Measurements from ENCODE around the gene DUSP28. TPM values are rescaled to one million over a fixed set of nuclear protein-coding genes. Genes with fewer than 3 reads are reported as not detected.

DUSP28 gene
- total RNA-seq, 4 donors from 2014 or later, result 6.3 to 10.4 (median 8.3) TPM

- no peak for TF ChIP-seq EP300 (IDR thresholded peaks at IDR 0.05)
- TF ChIP-seq POLR2A (IDR thresholded peaks at IDR 0.05), result no peak
- no peak for TF ChIP-seq CTCF (IDR thresholded peaks at IDR 0.05)
- TF ChIP-seq POLR2AphosphoS5 (IDR thresholded peaks at IDR 0.05), result no peak
- no peaks in the 10 kb centered on the region for H3K27me3 ChIP-seq
- peaks cover 26% of the 10 kb centered on the region for H3K36me3 ChIP-seq
- H3K4me1 ChIP-seq, result no peaks in the 10 kb centered on the region
- H3K9me3 ChIP-seq, result no peaks in the 10 kb centered on the region
- H3K27ac ChIP-seq, result no peak overlapping the region
- DNase-seq (ENCODE audit: low spot score in 2 of 2), result no peak
- H3K4me3 ChIP-seq, result no peak overlapping the region
Measured at GRCh38 chr2:240539906-240540305, 20.3 kb upstream of the DUSP28 start.

- 87% methylated on average over 4 of the region's 4 CpGs for whole genome bisulfite sequencing
- H3K4me1 ChIP-seq, result no peaks in the 10 kb centered on the region
Measured at GRCh38 chr2:240551288-240551687, 8.9 kb upstream of the DUSP28 start.

GRCh38 chr2:240551811-240552210 is 8.3 kb upstream of the DUSP28 start:
- DNase-seq (ENCODE audit: low spot score in 2 of 2), result no peak
- Histone ChIP-seq H3K27ac (no peak overlapping the region), H3K4me1 (peaks cover 2% of the 10 kb centered on the region), H3K9me3 (no peaks in the 10 kb centered on the region), H3K27me3 (no peaks in the 10 kb centered on the region), H3K4me3 (no peak overlapping the region), H3K36me3 (peaks cover 30% of the 10 kb centered on the region)
- TF ChIP-seq POLR2AphosphoS5 (IDR thresholded peaks at IDR 0.05) (no peak), POLR2A (IDR thresholded peaks at IDR 0.05) (no peak), CTCF (IDR thresholded peaks at IDR 0.05) (no peak), EP300 (IDR thresholded peaks at IDR 0.05) (no peak)
- 50% methylated on average over 1 of the region's 1 CpG for WGBS

More at GRCh38 chr2:240551288-240551687, 8.9 kb upstream of the DUSP28 start:
- TF ChIP-seq CTCF (IDR thresholded peaks at IDR 0.05) (no peak), POLR2AphosphoS5 (IDR thresholded peaks at IDR 0.05) (no peak), POLR2A (IDR thresholded peaks at IDR 0.05) (no peak), EP300 (IDR thresholded peaks at IDR 0.05) (no peak)
- Histone ChIP-seq H3K9me3 (no peaks in the 10 kb centered on the region), H3K27ac (no peak overlapping the region), H3K27me3 (no peaks in the 10 kb centered on the region), H3K4me3 (no peak overlapping the region), H3K36me3 (peaks cover 30% of the 10 kb centered on the region)
- no peak for DNase-seq (ENCODE audit: low spot score in 2 of 2)

- no peak for DNase-seq (ENCODE audit: low spot score in 2 of 2)
- Histone ChIP-seq H3K9me3 (no peaks in the 10 kb centered on the region), H3K27me3 (no peaks in the 10 kb centered on the region), H3K27ac (no peak overlapping the region), H3K36me3 (peaks cover 30% of the 10 kb centered on the region), H3K4me3 (no peak overlapping the region), H3K4me1 (peaks cover 24% of the 10 kb centered on the region)
- TF ChIP-seq POLR2AphosphoS5 (IDR thresholded peaks at IDR 0.05) (no peak), EP300 (IDR thresholded peaks at IDR 0.05) (no peak), CTCF (IDR thresholded peaks at IDR 0.05) (no peak), POLR2A (IDR thresholded peaks at IDR 0.05) (no peak)
- 98% methylated on average over 7 of the region's 7 CpGs for WGBS
Measured at GRCh38 chr2:240553956-240554480, 6.1 kb upstream of the DUSP28 start.

- Histone ChIP-seq H3K27ac (no peak overlapping the region), H3K27me3 (no peaks in the 10 kb centered on the region), H3K4me3 (no peak overlapping the region), H3K4me1 (peaks cover 34% of the 10 kb centered on the region), H3K9me3 (no peaks in the 10 kb centered on the region), H3K36me3 (peaks cover 30% of the 10 kb centered on the region)
- whole genome bisulfite sequencing, result 97% methylated on average over 10 of the region's 17 CpGs
- TF ChIP-seq EP300 (IDR thresholded peaks at IDR 0.05) (no peak), POLR2AphosphoS5 (IDR thresholded peaks at IDR 0.05) (no peak), POLR2A (IDR thresholded peaks at IDR 0.05) (no peak), CTCF (IDR thresholded peaks at IDR 0.05) (no peak)
- DNase-seq (ENCODE audit: low spot score in 2 of 2), result no peak
Measured at GRCh38 chr2:240554767-240555493, 5.2 kb upstream of the DUSP28 start.
